Mesenchymal stem cell (in vitro differentiated cells and primary cell): ENCODE measurements around the gene FGF6.
"Not testable (repeated sequence)": the region's sequence is repeated elsewhere in the genome, so short reads cannot be mapped to it uniquely, and the experiment has no call there.

Experiments
- DNase-seq: peaks from one replicate; pipeline ENCODE4 v3.0.0-alpha.2; 2013
- H2AFZ ChIP-seq: one replicate; pipeline ENCODE4 v1.6.1; 2013; ENCODE audit warnings: low read depth, mild to moderate bottlenecking, control low read depth, inconsistent platforms, low read length, moderate library complexity
- H2AK5ac ChIP-seq: 2 replicates; pipeline ENCODE4 v1.6.1; 2013; ENCODE audit warnings: low read length, moderate library complexity, mild to moderate bottlenecking, inconsistent platforms; ENCODE audit not compliant: severe bottlenecking
- H2BK120ac ChIP-seq: one replicate; pipeline ENCODE4 v1.6.1; 2013; ENCODE audit warnings: low read depth, mild to moderate bottlenecking, inconsistent platforms, low read length, moderate library complexity
- H2BK12ac ChIP-seq, 2 experiments: one replicate each; pipeline ENCODE4 v1.6.1; 2013; ENCODE audit warnings: inconsistent platforms in 2 of 2, low read length in 2 of 2, mild to moderate bottlenecking in 2 of 2, moderate library complexity in 2 of 2, control low read depth in 1 of 2
- H2BK15ac ChIP-seq: one replicate; pipeline ENCODE4 v1.6.1; 2013; ENCODE audit warnings: mild to moderate bottlenecking, low read depth, inconsistent platforms; ENCODE audit not compliant: poor library complexity, severe bottlenecking
- H2BK5ac ChIP-seq: 2 replicates; pipeline ENCODE4 v1.6.1; 2013; ENCODE audit warnings: low read depth, mild to moderate bottlenecking, low read length, control low read depth, inconsistent platforms; ENCODE audit not compliant: poor library complexity, severe bottlenecking
- H3K14ac ChIP-seq, 2 experiments: one replicate each; pipeline ENCODE4 v1.6.1; 2013; ENCODE audit warnings: inconsistent platforms in 2 of 2, low read length in 2 of 2, control low read depth in 1 of 2, mild to moderate bottlenecking in 1 of 2, moderate library complexity in 1 of 2
- H3K18ac ChIP-seq, 2 experiments: one replicate each; pipeline ENCODE4 v1.6.1; 2013; ENCODE audit warnings: inconsistent platforms in 2 of 2, low read length in 2 of 2, control low read depth in 1 of 2, low read depth in 1 of 2, mild to moderate bottlenecking in 1 of 2
- H3K23ac ChIP-seq, 2 experiments: one replicate each; pipeline ENCODE4 v1.6.1; 2013; ENCODE audit warnings: inconsistent platforms in 2 of 2, low read length in 2 of 2, mild to moderate bottlenecking in 2 of 2, moderate library complexity in 2 of 2, control low read depth in 1 of 2
- H3K27ac ChIP-seq: 2 replicates; pipeline ENCODE4 v1.5.1; 2013; ENCODE audit warnings: mild to moderate bottlenecking, moderate library complexity, low read length, control low read depth, inconsistent platforms; ENCODE audit not compliant: poor library complexity, severe bottlenecking
- H3K27me3 ChIP-seq, 2 experiments: 2 replicates each; pipeline versions ENCODE4 v1.6.1 to v1.7.0; 2013; ENCODE audit warnings: low read length in 2 of 2, mild to moderate bottlenecking in 2 of 2, moderate library complexity in 2 of 2, control low read depth in 1 of 2, inconsistent platforms in 1 of 2; ENCODE audit not compliant: control insufficient read depth in 1 of 2, insufficient read depth in 1 of 2
- H3K36me3 ChIP-seq, 2 experiments: 2 replicates each; pipeline versions ENCODE4 v1.6.1 to v1.7.0; 2013; ENCODE audit warnings: low read length in 2 of 2, control low read depth in 1 of 2, inconsistent platforms in 1 of 2, low read depth in 1 of 2, mild to moderate bottlenecking in 1 of 2; ENCODE audit not compliant: insufficient read depth in 2 of 2, control insufficient read depth in 1 of 2
- H3K4ac ChIP-seq, 2 experiments: one replicate each; pipeline ENCODE4 v1.6.1; 2013; ENCODE audit warnings: inconsistent platforms in 2 of 2, low read length in 2 of 2, mild to moderate bottlenecking in 2 of 2, moderate library complexity in 2 of 2, control low read depth in 1 of 2, low read depth in 1 of 2
- H3K4me1 ChIP-seq: 2 replicates; pipeline ENCODE4 v1.6.1; 2013; ENCODE audit warnings: low read depth, low read length, control low read depth; ENCODE audit not compliant: control insufficient read depth, insufficient read depth
- H3K4me2 ChIP-seq: 2 replicates; pipeline ENCODE4 v1.6.1; 2013; ENCODE audit warnings: low read length, mild to moderate bottlenecking, inconsistent platforms; ENCODE audit not compliant: poor library complexity, severe bottlenecking
- H3K4me3 ChIP-seq, 2 experiments: 2 replicates each; pipeline versions ENCODE4 v1.5.1 to v1.7.0; 2013; ENCODE audit warnings: low read length in 2 of 2, mild to moderate bottlenecking in 2 of 2, control low read depth in 1 of 2, low read depth in 1 of 2; ENCODE audit not compliant: insufficient read depth in 1 of 2
- H3K79me1 ChIP-seq: replicated peaks from 2 replicates; pipeline ENCODE4 v1.6.1; 2013; ENCODE audit warnings: mild to moderate bottlenecking, control low read depth, low read length, inconsistent platforms; ENCODE audit not compliant: poor library complexity, severe bottlenecking
- H3K9ac ChIP-seq: 2 replicates; pipeline ENCODE4 v1.7.0; 2013; ENCODE audit warnings: mild to moderate bottlenecking, low read length, moderate library complexity
- H3K9me3 ChIP-seq: 2 replicates; pipeline ENCODE4 v1.7.0; 2013; ENCODE audit warnings: mild to moderate bottlenecking, low read length; ENCODE audit not compliant: control insufficient read depth
- H4K8ac ChIP-seq: one replicate; pipeline ENCODE4 v1.6.1; 2013; ENCODE audit warnings: inconsistent platforms, mild to moderate bottlenecking, low read length, moderate library complexity
- H4K91ac ChIP-seq: one replicate; pipeline ENCODE4 v1.6.1; 2013; ENCODE audit warnings: mild to moderate bottlenecking, low read length, inconsistent platforms
- WGBS: methylation state at CpG from one replicate; pipeline ENCODE4 v1.1.7; 2013; ENCODE audit warnings: mixed read lengths; 5-methylcytosine and 5-hydroxymethylcytosine counted together

Gene FGF6

DNA sequence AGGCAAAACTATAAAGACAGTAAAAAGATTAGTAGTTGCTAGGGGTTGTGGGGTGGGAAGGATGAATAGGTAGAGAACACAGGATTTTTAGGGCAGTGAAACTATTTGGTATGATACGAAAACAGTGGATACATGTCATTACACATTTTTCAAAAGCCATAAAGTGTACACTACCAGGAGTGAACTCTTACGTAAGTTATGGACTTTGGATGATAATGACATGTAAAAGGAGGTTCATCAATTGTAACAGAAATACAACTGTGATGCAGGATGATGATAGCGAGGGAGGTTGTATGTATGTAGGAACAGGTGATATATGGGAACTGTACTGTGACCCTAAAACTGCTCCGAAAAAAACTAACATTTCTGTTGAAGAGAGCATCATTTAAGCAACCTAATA is 15.1 kb upstream of the FGF6 start:
- Histone ChIP-seq H3K4me3 (no peak overlapping the region), H4K91ac (no peak overlapping the region), H2BK12ac (no peak overlapping the region), H3K9me3 (no peaks in the 10 kb centered on the region), H3K14ac (no peak overlapping the region), H3K79me1 (no peaks in the 10 kb centered on the region), H3K27me3 (no peaks in the 10 kb centered on the region), H3K9ac (no peak overlapping the region), H3K4me2 (no peak overlapping the region), H2AK5ac (no peak overlapping the region), H4K8ac (no peak overlapping the region), H3K18ac (no peak overlapping the region), H3K4me1 (no peaks in the 10 kb centered on the region), H3K4ac (no peak overlapping the region), H2BK5ac (no peak overlapping the region), H3K36me3 (no peaks in the 10 kb centered on the region), H3K27ac (no peak overlapping the region), H2BK15ac (no peak overlapping the region), H2AFZ (no peak overlapping the region), H2BK120ac (no peak overlapping the region), H3K23ac (no peak overlapping the region)
- 100% methylated on average over 2 of the region's 4 CpGs for WGBS
- no peak for DNase-seq

DNA sequence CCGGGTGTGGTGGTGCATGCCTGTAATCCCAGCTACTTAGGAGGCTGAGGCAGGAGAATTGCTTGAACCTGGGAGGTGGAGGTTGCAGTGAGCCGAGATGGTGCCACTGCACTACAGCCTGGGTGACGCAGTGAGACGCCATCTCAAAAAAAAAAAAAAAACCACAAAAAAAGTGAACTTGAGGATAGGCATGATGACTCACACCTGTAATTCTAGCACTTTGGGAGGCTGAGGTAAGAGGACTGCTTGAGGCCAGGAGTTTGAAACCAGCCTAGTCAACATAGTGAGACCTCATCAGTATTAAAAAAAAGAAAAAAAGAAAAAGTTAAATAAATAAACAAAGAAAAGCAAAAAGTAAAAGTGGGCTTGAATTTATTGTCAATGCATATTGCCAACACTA is 10.2 kb upstream of the FGF6 start:
- H3K27ac ChIP-seq, H2BK5ac ChIP-seq, H2AFZ ChIP-seq, H3K4me1 ChIP-seq, H2BK12ac ChIP-seq, H3K4me3 ChIP-seq, DNase-seq, H2BK120ac ChIP-seq, H3K18ac ChIP-seq, H3K36me3 ChIP-seq, H3K9ac ChIP-seq, H2BK15ac ChIP-seq, H3K14ac ChIP-seq, H2AK5ac ChIP-seq, H3K4ac ChIP-seq, H3K23ac ChIP-seq, H3K4me2 ChIP-seq, H4K91ac ChIP-seq, H4K8ac ChIP-seq, H3K79me1 ChIP-seq, H3K9me3 ChIP-seq: not testable (repeated sequence)
- peaks cover 4 to 18% of the 10 kb centered on the region in 2 experiments for H3K27me3 ChIP-seq
- WGBS = 100% methylated on average over 3 of the region's 4 CpGs

DNA sequence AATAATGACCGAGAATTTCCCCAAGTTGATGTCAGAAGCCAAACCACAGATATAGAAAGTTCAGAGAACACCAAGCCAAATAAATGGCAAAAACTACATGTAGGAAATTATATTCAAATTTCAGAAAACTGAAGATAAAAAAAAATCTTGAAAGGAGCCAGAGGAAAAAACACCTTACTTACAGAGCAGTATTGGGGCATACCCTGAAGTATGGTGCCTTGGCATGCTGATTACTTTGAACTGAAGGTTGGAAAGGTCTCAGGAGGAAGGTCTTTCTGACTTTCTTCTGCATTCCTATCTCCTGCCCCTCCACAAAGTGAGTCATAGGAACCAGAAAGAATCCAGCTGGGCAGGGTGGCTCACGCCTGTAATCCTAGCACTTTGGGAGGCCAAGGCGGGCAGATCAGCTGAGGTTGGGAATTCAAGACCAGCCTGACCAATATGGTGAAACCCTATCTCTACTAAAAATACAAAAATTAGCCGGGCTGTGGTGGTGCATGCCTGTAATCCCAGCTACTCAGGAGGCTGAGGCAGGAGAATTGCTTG is 8.8 kb upstream of the FGF6 start:
- H3K79me1 ChIP-seq = no peaks in the 10 kb centered on the region

DNA sequence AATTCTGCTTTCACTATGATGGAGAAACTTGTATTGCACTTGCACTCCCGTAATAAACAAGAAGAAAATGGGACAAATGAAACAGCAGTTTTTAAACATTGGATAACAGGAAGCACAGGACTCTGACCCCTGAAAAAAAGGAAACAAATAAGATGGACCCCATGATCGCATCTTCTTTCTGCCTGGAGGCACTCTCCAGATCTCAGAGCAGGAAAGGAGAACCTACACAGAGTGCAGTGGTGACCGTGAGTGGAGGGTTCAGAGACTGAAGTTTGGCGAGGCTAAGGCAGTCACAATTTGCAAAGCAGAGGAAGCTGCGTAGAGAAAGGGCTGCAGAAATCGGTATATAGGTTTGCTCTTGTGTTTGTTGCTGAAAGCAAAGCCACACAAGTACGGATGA is 6.1 kb upstream of the FGF6 start:
- Histone ChIP-seq H3K27me3 (peaks cover 4 to 47% of the 10 kb centered on the region in 2 experiments), H3K4ac (no peak overlapping the region), H3K9me3 (no peaks in the 10 kb centered on the region), H3K14ac (peak overlapping the region in 1 of 2 experiments; percentile 10), H3K9ac (no peak overlapping the region), H2BK12ac (no peak overlapping the region), H3K4me1 (peaks cover 9% of the 10 kb centered on the region), H4K91ac (no peak overlapping the region), H4K8ac (no peak overlapping the region), H3K79me1 (no peaks in the 10 kb centered on the region), H3K4me3 (no peak overlapping the region), H2AK5ac (no peak overlapping the region), H3K4me2 (no peak overlapping the region), H2BK15ac (no peak overlapping the region), H3K23ac (no peak overlapping the region), H2AFZ (no peak overlapping the region), H2BK120ac (no peak overlapping the region), H3K18ac (no peak overlapping the region), H3K36me3 (no peaks in the 10 kb centered on the region), H2BK5ac (no peak overlapping the region), H3K27ac (no peak overlapping the region)
- 77% methylated on average over 7 of the region's 7 CpGs for WGBS
- DNase-seq = no peak

More for the DNA sequence above, 8.8 kb upstream of the FGF6 start:
- Histone ChIP-seq H3K9me3 (no peaks in the 10 kb centered on the region), H2BK120ac (no peak overlapping the region), H4K8ac (no peak overlapping the region), H2AFZ (no peak overlapping the region), H3K27me3 (peaks cover 4 to 32% of the 10 kb centered on the region in 2 experiments), H3K4me1 (peaks cover 9% of the 10 kb centered on the region), H3K23ac (no peak overlapping the region), H2BK5ac (no peak overlapping the region), H3K18ac (no peak overlapping the region), H2BK12ac (no peak overlapping the region), H3K27ac (no peak overlapping the region), H2AK5ac (no peak overlapping the region), H3K9ac (no peak overlapping the region), H2BK15ac (no peak overlapping the region), H3K4me2 (no peak overlapping the region), H3K4ac (no peak overlapping the region), H3K14ac (no peak overlapping the region), H3K36me3 (no peaks in the 10 kb centered on the region), H3K4me3 (no peak overlapping the region), H4K91ac (no peak overlapping the region)
- DNase-seq = no peak
- WGBS = 45% methylated on average over 2 of the region's 4 CpGs
